IMR-90 (cell line): ENCODE data around the gene EIF4E3. TPM values are rescaled to one million over a fixed set of nuclear protein-coding genes. Genes with fewer than 3 reads are reported as not detected.

Source experiments
- ATAC-seq: fragments of 200-7000 bp; cut with Tn5 transposase; 2 replicates; pipeline ENCODE4 v1.9.1; 2020; ENCODE audit warnings: low read depth, mild to moderate bottlenecking, moderate library complexity
- BruUV-seq: library from RNA; stranded (reverse); fragments of 400-500 nt; replicated peaks from 2 replicates; lab custom pipeline; 2021; lab: Mats Ljungman, UMichigan
- CTCF ChIA-PET: fragments of 300-600 bp; formaldehyde crosslinking; extraction: SDS; loops from one replicate; lab custom pipeline; 2021; ENCODE audit warnings: antibody characterized with exemption; lab: Yijun Ruan, JAX
- POLR2A ChIA-PET: fragments of 300-600 bp; sonication (Branson Sonifier 250); formaldehyde crosslinking; loops from one replicate; lab custom pipeline; 2022; ENCODE audit warnings: antibody characterized with exemption; ENCODE audit not compliant: unreplicated experiment; lab: Charles Lee
- DNase-seq: peaks from one replicate; pipeline ENCODE4 v3.0.0; 2013
- H2AFZ ChIP-seq: replicated peaks from 2 replicates; pipeline ENCODE3; 2013; ENCODE audit warnings: low read length, mild to moderate bottlenecking; ENCODE audit not compliant: poor library complexity
- H2AK5ac ChIP-seq: 2 replicates; pipeline ENCODE4 v1.6.1; 2013; ENCODE audit warnings: low read depth, low read length, inconsistent platforms
- H2AK9ac ChIP-seq: replicated peaks from 2 replicates; pipeline ENCODE3; 2013; ENCODE audit warnings: mild to moderate bottlenecking, low read depth, low read length, moderate library complexity; ENCODE audit not compliant: poor library complexity
- H2BK120ac ChIP-seq: 2 replicates; pipeline ENCODE4 v1.6.1; 2013; ENCODE audit warnings: low read depth, low read length, inconsistent platforms
- H2BK15ac ChIP-seq: 3 replicates; pipeline ENCODE4 v1.6.1; 2013; ENCODE audit warnings: low read depth, low read length, inconsistent platforms
- H2BK20ac ChIP-seq: 2 replicates; pipeline ENCODE4 v1.6.1; 2013; ENCODE audit warnings: low read depth, mild to moderate bottlenecking, inconsistent platforms, low read length, moderate library complexity
- H2BK5ac ChIP-seq: 2 replicates; pipeline ENCODE4 v1.6.1; 2013; ENCODE audit warnings: mild to moderate bottlenecking, low read depth, low read length, inconsistent platforms; ENCODE audit not compliant: poor library complexity, severe bottlenecking
- H3K14ac ChIP-seq: replicated peaks from 2 replicates; pipeline ENCODE4 v1.6.1; 2013; ENCODE audit warnings: low read depth, low read length, inconsistent platforms
- H3K18ac ChIP-seq: 2 replicates; pipeline ENCODE4 v1.6.1; 2013; ENCODE audit warnings: low read depth, low read length, control low read depth
- H3K23ac ChIP-seq: 2 replicates; pipeline ENCODE4 v1.6.1; 2013; ENCODE audit warnings: low read depth, low read length, inconsistent platforms
- H3K27ac ChIP-seq: 2 replicates; pipeline ENCODE4 v1.5.1; 2013; ENCODE audit warnings: mild to moderate bottlenecking, control low read depth, low read length; ENCODE audit not compliant: insufficient read depth
- H3K27me3 ChIP-seq: 2 replicates; pipeline ENCODE4 v1.6.1; 2013; ENCODE audit warnings: low read length; ENCODE audit not compliant: control insufficient read depth, insufficient read depth
- H3K36me3 ChIP-seq: 2 replicates; pipeline ENCODE4 v1.6.1; 2013; ENCODE audit warnings: low read length, mixed read lengths; ENCODE audit not compliant: control insufficient read depth, insufficient read depth
- H3K4ac ChIP-seq: 2 replicates; pipeline ENCODE4 v1.6.1; 2013; ENCODE audit warnings: low read depth, low read length, inconsistent platforms
- H3K4me1 ChIP-seq: 2 replicates; pipeline ENCODE4 v1.6.1; 2013; ENCODE audit warnings: low read length, mixed read lengths; ENCODE audit not compliant: control insufficient read depth, insufficient read depth
- H3K4me2 ChIP-seq: 2 replicates; pipeline ENCODE4 v1.6.1; 2013; ENCODE audit warnings: low read depth, mild to moderate bottlenecking, control low read depth, low read length, moderate library complexity
- H3K4me3 ChIP-seq: 2 replicates; pipeline ENCODE4 v1.5.1; 2013; ENCODE audit warnings: low read depth, mild to moderate bottlenecking, control low read depth, low read length, moderate library complexity; ENCODE audit not compliant: insufficient read depth
- H3K56ac ChIP-seq: 2 replicates; pipeline ENCODE4 v1.6.1; 2013; ENCODE audit warnings: low read length, inconsistent platforms; ENCODE audit not compliant: insufficient read depth; ENCODE audit errors: extremely low read depth
- H3K79me1 ChIP-seq, 2 experiments: 2 replicates each; pipeline ENCODE4 v1.6.1; 2013; ENCODE audit warnings: low read length in 2 of 2, inconsistent platforms in 1 of 2, low read depth in 1 of 2
- H3K9ac ChIP-seq: 2 replicates; pipeline ENCODE4 v1.6.1; 2013; ENCODE audit warnings: low read depth, low read length, control low read depth
- H3K9me1 ChIP-seq: 2 replicates; pipeline ENCODE4 v1.6.1; 2013; ENCODE audit warnings: low read length, inconsistent platforms; ENCODE audit not compliant: insufficient read depth
- H3K9me3 ChIP-seq: 2 replicates; pipeline ENCODE4 v1.6.1; 2013; ENCODE audit warnings: low read length; ENCODE audit not compliant: control insufficient read depth, insufficient read depth
- H4K20me1 ChIP-seq: 2 replicates; pipeline ENCODE4 v1.6.1; 2013; ENCODE audit warnings: low read length, inconsistent platforms; ENCODE audit not compliant: insufficient read depth
- H4K5ac ChIP-seq: 2 replicates; pipeline ENCODE4 v1.6.1; 2013; ENCODE audit warnings: mild to moderate bottlenecking, low read depth, low read length, control low read depth
- H4K8ac ChIP-seq, 2 experiments: 2 replicates each; pipeline ENCODE4 v1.6.1; 2013; ENCODE audit warnings: low read depth in 2 of 2, low read length in 2 of 2, control low read depth in 1 of 2, inconsistent platforms in 1 of 2
- H4K91ac ChIP-seq: 2 replicates; pipeline ENCODE4 v1.6.1; 2013; ENCODE audit warnings: low read depth, low read length, inconsistent platforms; ENCODE audit not compliant: insufficient read depth
- BHLHE40 ChIP-seq: fragments of 150-350 bp; IDR thresholded peaks from 2 replicates; pipeline ENCODE4 v1.6.1; 2016; ENCODE audit warnings: mild to moderate bottlenecking, low read depth, low read length
- NFE2L2 ChIP-seq: fragments of 150-350 bp; IDR thresholded peaks from 2 replicates; pipeline ENCODE4 v1.6.1; 2016; ENCODE audit warnings: low read depth, mild to moderate bottlenecking, low read length
- WGBS, 2 experiments: methylation state at CpG; one replicate each; pipeline versions ENCODE4 v1.1.5 to v1.1.7; 2013; ENCODE audit warnings: missing lambda C conversion rate in 2 of 2; ENCODE audit not compliant: insufficient read length in 1 of 2; ENCODE audit errors: extremely low coverage in 2 of 2; 5-methylcytosine and 5-hydroxymethylcytosine counted together
- dilution Hi-C: fragments of 300-500 bp; cut with HindIII; formaldehyde crosslinking; loops from one replicate; pipeline ENCODE4 v1.14.3; 2018; ENCODE audit warnings: low sequenced_read_pairs; ENCODE audit not compliant: unreplicated experiment
- in situ Hi-C: fragments of 300-500 bp; cut with MboI; formaldehyde crosslinking; loops from 3 replicates; pipeline ENCODE4 v1.14.3; 2019; ENCODE audit warnings: low sequenced_read_pairs, inconsistent platforms, mixed read lengths
- intact Hi-C: fragments of 100-400 bp; cut with micrococcal nuclease; formaldehyde crosslinking; loops from 2 replicates; pipeline ENCODE4 v1.10.0; 2022
- polyA plus RNA-seq, 3 experiments: library from polyadenylated mRNA; depleted of rRNA; stranded (reverse); fragments of >200 nt; gene quantifications; 2 replicates each; pipeline ENCODE4 v1.2.3, GENCODE V29; 2012; ENCODE audit warnings: low replicate concordance in 1 of 3
- total RNA-seq: library from RNA; depleted of rRNA; stranded (reverse); fragments of >200 nt; gene quantifications from 2 replicates; pipeline ENCODE4 v1.2.3, GENCODE V29; 2012

The EIF4E3 gene
- total and polyA plus RNA-seq, 2 of the 4 experiments (the other 2 are of a cell fraction), result 0.72 to 1.1 TPM

DNA sequence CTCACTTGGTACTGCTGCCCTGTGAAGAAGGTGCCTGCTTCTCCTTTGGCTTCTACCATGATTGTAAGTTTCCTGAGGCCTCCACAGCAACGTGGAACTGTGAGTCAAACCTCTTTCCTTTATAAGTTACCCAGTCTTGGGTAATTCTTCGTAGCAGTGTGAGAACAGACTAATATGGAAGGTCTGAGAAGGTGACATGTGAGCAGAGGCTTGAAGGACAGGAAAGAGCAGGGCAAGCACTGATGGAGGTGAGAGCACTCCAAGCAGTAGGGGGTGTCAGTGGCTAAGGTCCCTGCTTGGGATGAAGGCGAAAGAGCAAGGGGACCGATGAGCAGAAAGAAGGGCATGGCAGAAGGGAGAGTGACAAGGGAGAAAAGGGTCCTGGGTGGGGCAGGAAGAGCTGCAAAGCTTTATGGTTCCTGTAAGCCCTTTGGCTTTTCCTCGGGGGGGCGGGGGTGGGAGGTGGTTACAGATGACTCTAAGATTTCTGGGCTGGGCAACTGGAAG lies 3.5 kb downstream of the EIF4E3 start:
- Histone ChIP-seq H2AK9ac (no peak overlapping the region), H3K4me1 (peaks cover 2% of the 10 kb centered on the region; the same call in 1 of the 2 replicates), H2AK5ac (no peak overlapping the region), H2AFZ (no peak overlapping the region), H3K27ac (no peak overlapping the region), H3K18ac (no peak overlapping the region), H3K56ac (no peak overlapping the region), H3K79me1 (no peaks in the 10 kb centered on the region), H2BK20ac (no peak overlapping the region), H3K23ac (no peak overlapping the region), H4K8ac (no peak overlapping the region), H4K5ac (no peak overlapping the region), H4K20me1 (no peaks in the 10 kb centered on the region; the same call in 1 of the 2 replicates), H3K27me3 (peaks cover 57% of the 10 kb centered on the region), H2BK120ac (no peak overlapping the region), H3K36me3 (no peaks in the 10 kb centered on the region), H3K9ac (no peak overlapping the region), H3K4me2 (no peak overlapping the region), H3K14ac (no peak overlapping the region), H2BK15ac (no peak overlapping the region), H3K9me1 (no peaks in the 10 kb centered on the region; the same call in 1 of the 2 replicates), H3K4ac (no peak overlapping the region), H2BK5ac (no peak overlapping the region), H4K91ac (no peak overlapping the region), H3K4me3 (no peak overlapping the region), H3K9me3 (no peaks in the 10 kb centered on the region)
- dilution Hi-C loops, result no loop called here
- CTCF ChIA-PET, result no interaction called here
- intact Hi-C loops, result no loop called here
- no TSS peak for BruUV-seq
- DNase-seq (no peak), ATAC-seq (no peak)
- 70% methylated on average over 4 of the region's 6 CpGs; no CpG with 5 or more reads in 1 of the 2 experiments for WGBS, 2 experiments
- POLR2A ChIA-PET, result no interaction called here
- TF ChIP-seq BHLHE40 (no peak), NFE2L2 (no peak)
- in situ Hi-C loops, result loop anchor here (5.0 to 10.0 kb wide), 2 partner anchors 1101 to 1353 kb away; no protein-coding TSS in a partner anchor
